ENCODE data around the gene UBE2V1. TPM values are rescaled to one million over a fixed set of nuclear protein-coding genes. Genes with fewer than 3 reads are reported as not detected.

UBE2V1 gene
- polyA plus RNA-seq, 2 of the 4 experiments (the other 2 are of a cell fraction) = 129 to 141 TPM

GRCh38 chr20:50152394-50153152 is 39.6 kb upstream of the UBE2V1 start:
- ATAC-seq (no peak; a peak in 1 of 6 replicates), FAIRE-seq (no peak), DNase-seq (ENCODE audit: low read depth in 1 of 2, low spot score in 1 of 2) (no peak)
- ChIA-PET POLR2A (interaction anchor here (1.1 to 3.0 kb wide), 6 partner anchors 8 to 37 kb away, joined by 3 to 48 read pairs (median 10); no protein-coding TSS in a partner anchor), CTCF (interaction anchor here (0.6 to 9.3 kb wide), 13 partner anchors 8 to 350 kb away, joined by 3 to 161 read pairs (median 10); no protein-coding TSS in a partner anchor)
- TF ChIP-seq RAD21 (conservative IDR thresholded peaks at IDR 0.05 in 1 of 2, IDR thresholded peaks at IDR 0.05 in 1 of 2) (peak in 1 of 2 experiments; percentile 26; a peak in 2 of 5 replicates), HOXB13 (CRISPR knock-in tag; IDR thresholded peaks at IDR 0.05; ENCODE audit: low read depth) (no peak), ATOH8 (CRISPR knock-in tag; IDR thresholded peaks at IDR 0.05; ENCODE audit: low read depth) (no peak)
- H3K4me3 ChIP-seq = peak overlapping the region; percentile 100
- peak overlapping the region; percentile 95 to 99 for H3K27ac ChIP-seq
- 19% methylated on average over 4 of the region's 4 CpGs for WGBS (ENCODE audit: missing lambda C conversion rate)
- peak overlapping the region; percentile 99 for H3K4me2 ChIP-seq
- no peaks in the 10 kb centered on the region for H3K9me3 ChIP-seq
- peaks cover 39% of the 10 kb centered on the region for H3K4me1 ChIP-seq

GRCh38 chr20:50151034-50151743 is 38.2 kb upstream of the UBE2V1 start:
- no peak for ATAC-seq
- peaks cover 50% of the 10 kb centered on the region for H3K4me1 ChIP-seq

GRCh38 chr20:50149481-50150254 is 36.7 kb upstream of the UBE2V1 start:
- FAIRE-seq (no peak), ATAC-seq (no peak), DNase-seq (ENCODE audit: low read depth in 1 of 2, low spot score in 1 of 2) (no peak)
- POLR2A ChIA-PET = no interaction called here
- whole genome bisulfite sequencing (ENCODE audit: missing lambda C conversion rate) = 86% methylated on average over 16 of the region's 16 CpGs
- Histone ChIP-seq H3K4me2 (peak overlapping the region; percentile 99; the same call in 2 of the 3 replicates), H3K4me3 (no peak overlapping the region), H3K27ac (peak overlapping the region in 1 of 2 experiments; percentile 95; a peak in 3 of 6 replicates), H3K9me3 (no peaks in the 10 kb centered on the region), H3K4me1 (peaks cover 66% of the 10 kb centered on the region)
- CTCF ChIA-PET = interaction anchor here (0.5 to 9.3 kb wide), 10 partner anchors 9 to 608 kb away, joined by 3 to 161 read pairs (median 4); no protein-coding TSS in a partner anchor
- TF ChIP-seq PBX3 (IDR thresholded peaks at IDR 0.05) = no peak
- TF ChIP-seq ELK1 (IDR thresholded peaks at IDR 0.05; ENCODE audit: low read depth, low read length) = no peak
- TF ChIP-seq BCL3 (IDR thresholded peaks at IDR 0.05) = no peak
- no peak for TF ChIP-seq HOXB5 (CRISPR knock-in tag; IDR thresholded peaks at IDR 0.05)
- TF ChIP-seq POLR2A (IDR thresholded peaks at IDR 0.05; ENCODE audit: low read length) = no peak
- TF ChIP-seq NPAS2 (CRISPR knock-in tag; IDR thresholded peaks at IDR 0.05; ENCODE audit: borderline replicate concordance) = no peak
- TF ChIP-seq KDM5A (IDR thresholded peaks at IDR 0.05) = no peak
- no peak for TF ChIP-seq FOSB (CRISPR knock-in tag; IDR thresholded peaks at IDR 0.05)
- no peak for TF ChIP-seq CBX8 (IDR thresholded peaks at IDR 0.05)
- TF ChIP-seq EP300 (IDR thresholded peaks at IDR 0.05) = no peak
- TF ChIP-seq RFX5 (IDR thresholded peaks at IDR 0.05) = no peak
- no peak for TF ChIP-seq FOSL2 (IDR thresholded peaks at IDR 0.05)
- no peak for TF ChIP-seq FOSL2 (CRISPR knock-in tag; IDR thresholded peaks at IDR 0.05)
- no peak for TF ChIP-seq CEBPB (IDR thresholded peaks at IDR 0.05)

More at GRCh38 chr20:50151034-50151743, 38.2 kb upstream of the UBE2V1 start:
- no peak for FAIRE-seq
- DNase-seq (ENCODE audit: low read depth in 1 of 2, low spot score in 1 of 2) = no peak
- H3K4me2 ChIP-seq = peak overlapping the region; percentile 99
- CTCF ChIA-PET = interaction anchor here (0.6 to 9.3 kb wide), 10 partner anchors 9 to 38 kb away, joined by 3 to 161 read pairs (median 12); partner anchors contain the start of gene UBE2V1
- no peaks in the 10 kb centered on the region for H3K9me3 ChIP-seq
- H3K27ac ChIP-seq = peak overlapping the region; percentile 28 to 95; a peak in 5 of 6 replicates
- WGBS (ENCODE audit: missing lambda C conversion rate) = 84% methylated on average over 10 of the region's 10 CpGs
- POLR2A ChIA-PET = no interaction called here
- no peak overlapping the region for H3K4me3 ChIP-seq
- TF ChIP-seq CTCF (IDR thresholded peaks at IDR 0.05) = no peak
- TF ChIP-seq ESRRA (IDR thresholded peaks at IDR 0.05; ENCODE audit: borderline replicate concordance, low read length) = no peak
- TF ChIP-seq HEYL (CRISPR knock-in tag; IDR thresholded peaks at IDR 0.05) = no peak
- no peak for TF ChIP-seq SMC3 (IDR thresholded peaks at IDR 0.05)
- no peak for TF ChIP-seq SREBF2 (IDR thresholded peaks at IDR 0.05)
- no peak for TF ChIP-seq MYC (IDR thresholded peaks at IDR 0.05; ENCODE audit: borderline replicate concordance, low read length)
- TF ChIP-seq CHD4 (IDR thresholded peaks at IDR 0.05; ENCODE audit: borderline replicate concordance) = no peak
